Measurements from ENCODE around the gene TAPBP.

DNA sequence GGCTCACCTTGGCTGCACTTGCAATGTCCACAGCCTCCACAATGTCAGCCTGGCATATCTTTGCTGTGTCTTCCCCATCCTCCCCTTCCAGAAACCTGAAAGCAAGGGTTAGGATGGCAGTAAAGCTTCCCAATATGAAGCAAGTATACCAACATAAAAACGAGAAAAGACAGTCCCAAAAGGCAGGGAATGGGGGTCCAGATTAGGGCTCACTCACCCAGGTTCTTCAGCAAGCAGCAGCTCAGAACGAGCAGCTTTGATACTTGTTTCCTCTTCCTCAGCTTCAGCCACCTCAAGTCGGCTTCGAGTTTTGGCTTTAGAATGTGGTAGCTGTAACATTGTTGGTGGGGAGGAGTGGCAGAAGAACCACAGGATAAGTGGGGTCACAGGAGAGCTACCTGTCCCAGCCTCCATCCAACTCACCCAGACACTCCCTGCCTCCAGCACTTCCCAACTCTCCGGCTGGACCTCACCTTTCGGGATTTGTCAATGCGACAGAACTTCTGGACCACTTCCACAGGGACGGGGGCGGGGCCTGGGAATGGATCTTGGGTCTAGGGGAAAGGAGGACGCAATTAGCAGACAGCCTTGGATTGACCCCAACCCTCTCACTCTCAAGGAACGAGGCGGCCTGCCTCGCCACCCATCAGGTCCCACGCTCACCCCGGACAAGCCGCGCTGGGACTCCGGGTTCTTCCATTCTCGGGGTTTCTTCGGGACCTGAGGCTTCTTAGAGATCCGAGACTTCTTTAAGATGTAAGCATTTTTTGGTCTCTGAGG lies 25.5 kb downstream of the TAPBP start:
- TF ChIP-seq, protein P1, sequence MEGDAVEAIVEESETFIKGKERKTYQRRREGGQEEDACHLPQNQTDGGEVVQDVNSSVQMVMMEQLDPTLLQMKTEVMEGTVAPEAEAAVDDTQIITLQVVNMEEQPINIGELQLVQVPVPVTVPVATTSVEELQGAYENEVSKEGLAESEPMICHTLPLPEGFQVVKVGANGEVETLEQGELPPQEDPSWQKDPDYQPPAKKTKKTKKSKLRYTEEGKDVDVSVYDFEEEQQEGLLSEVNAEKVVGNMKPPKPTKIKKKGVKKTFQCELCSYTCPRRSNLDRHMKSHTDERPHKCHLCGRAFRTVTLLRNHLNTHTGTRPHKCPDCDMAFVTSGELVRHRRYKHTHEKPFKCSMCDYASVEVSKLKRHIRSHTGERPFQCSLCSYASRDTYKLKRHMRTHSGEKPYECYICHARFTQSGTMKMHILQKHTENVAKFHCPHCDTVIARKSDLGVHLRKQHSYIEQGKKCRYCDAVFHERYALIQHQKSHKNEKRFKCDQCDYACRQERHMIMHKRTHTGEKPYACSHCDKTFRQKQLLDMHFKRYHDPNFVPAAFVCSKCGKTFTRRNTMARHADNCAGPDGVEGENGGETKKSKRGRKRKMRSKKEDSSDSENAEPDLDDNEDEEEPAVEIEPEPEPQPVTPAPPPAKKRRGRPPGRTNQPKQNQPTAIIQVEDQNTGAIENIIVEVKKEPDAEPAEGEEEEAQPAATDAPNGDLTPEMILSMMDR (IDR thresholded peaks at IDR 0.05) = no peak
- TF ChIP-seq EZH2phosphoT487 (IDR thresholded peaks at IDR 0.05) (no peak), EZH2 (IDR thresholded peaks at IDR 0.05) (no peak)

Data from neural progenitor cell (in vitro differentiated cells).